Muscle of arm (tissue), 12 donors: ENCODE data around the gene LGMN. TPM values are rescaled to one million over a fixed set of nuclear protein-coding genes. Genes with fewer than 3 reads are reported as not detected.
A peak's percentile ranks its signal among the peaks of the same experiment; 100 is the strongest.

ENCODE experiments used
- DNase-seq: peaks from one replicate; pipeline ENCODE4 v3.0.0-alpha.2; 2013
- polyA plus RNA-seq, 12 donors: library from polyadenylated mRNA; unstranded; fragments of 120-200 nt; gene quantifications; one replicate each; pipeline ENCODE4 v1.2.1, GENCODE V29; 2013; ENCODE audit not compliant: insufficient read length in 12 of 12

The LGMN gene
- polyA plus RNA-seq, 12 donors = 55.9 to 118 (median 88.5) TPM; not detected in 1

DNA sequence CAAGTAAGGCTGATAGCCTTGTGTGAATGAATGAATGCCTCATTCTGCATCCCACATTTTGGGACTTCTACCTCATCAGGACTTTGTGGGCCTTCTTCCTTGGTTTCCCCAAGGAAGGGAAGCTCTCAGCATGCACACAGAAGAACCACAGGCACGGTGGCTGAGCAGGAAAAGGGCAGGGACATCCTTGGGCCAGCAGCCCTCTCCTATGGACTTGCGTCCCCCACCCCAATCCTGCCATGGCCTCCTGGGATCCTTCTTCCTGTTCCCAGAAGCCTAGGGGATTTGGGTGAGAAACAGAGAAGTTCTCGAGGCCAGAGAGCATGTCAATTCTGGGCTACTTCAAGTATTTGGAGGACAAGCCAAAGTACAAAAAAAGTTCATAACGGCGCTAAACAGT is 69.7 kb downstream of the LGMN start:
- no peak for DNase-seq

DNA sequence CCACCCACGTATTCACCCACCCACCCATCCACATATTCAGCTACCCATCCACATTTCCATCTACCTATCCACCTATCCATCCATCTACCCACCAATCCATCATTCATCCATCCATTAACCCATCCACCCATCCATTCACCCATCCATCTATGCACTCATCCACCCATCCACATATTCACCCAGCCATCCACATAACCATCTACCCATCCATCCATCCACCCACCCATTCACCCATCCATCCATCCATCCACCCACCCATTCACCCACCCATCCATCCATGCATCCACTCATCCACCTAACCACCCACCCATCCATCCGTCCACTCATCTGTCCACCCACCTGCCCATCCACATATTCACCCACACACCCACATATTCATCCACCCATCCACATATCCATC is 70.5 kb downstream of the LGMN start:
- no peak for DNase-seq

DNA sequence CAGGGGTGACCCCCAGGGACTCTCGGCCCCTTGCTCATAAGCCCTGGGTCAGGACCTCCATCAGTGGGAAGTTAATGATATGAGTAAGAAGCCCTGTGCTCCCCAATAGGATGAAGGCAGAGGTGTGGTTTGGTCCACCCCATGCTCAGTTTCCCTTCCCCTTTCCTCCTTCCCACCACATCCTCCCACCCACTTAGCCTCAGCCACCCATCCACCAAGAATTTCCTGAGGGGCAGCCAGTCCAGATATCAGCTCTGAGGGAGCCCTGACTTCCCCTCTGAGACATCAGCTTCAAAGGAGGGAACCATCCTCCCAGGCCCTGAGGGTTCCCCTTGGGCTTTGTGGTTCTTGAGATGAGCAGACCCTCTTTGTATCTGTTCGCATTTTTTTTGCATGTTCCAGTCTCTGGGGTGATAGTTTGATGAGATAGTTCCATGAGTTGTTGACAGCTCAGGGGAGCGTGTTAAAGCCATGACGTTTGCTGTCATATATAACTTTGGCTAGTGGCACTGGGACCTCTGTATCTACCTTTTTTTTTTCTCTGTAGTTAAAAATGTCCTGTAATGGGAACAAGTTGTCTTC is 71.2 kb downstream of the LGMN start:
- DNase-seq = no peak

DNA sequence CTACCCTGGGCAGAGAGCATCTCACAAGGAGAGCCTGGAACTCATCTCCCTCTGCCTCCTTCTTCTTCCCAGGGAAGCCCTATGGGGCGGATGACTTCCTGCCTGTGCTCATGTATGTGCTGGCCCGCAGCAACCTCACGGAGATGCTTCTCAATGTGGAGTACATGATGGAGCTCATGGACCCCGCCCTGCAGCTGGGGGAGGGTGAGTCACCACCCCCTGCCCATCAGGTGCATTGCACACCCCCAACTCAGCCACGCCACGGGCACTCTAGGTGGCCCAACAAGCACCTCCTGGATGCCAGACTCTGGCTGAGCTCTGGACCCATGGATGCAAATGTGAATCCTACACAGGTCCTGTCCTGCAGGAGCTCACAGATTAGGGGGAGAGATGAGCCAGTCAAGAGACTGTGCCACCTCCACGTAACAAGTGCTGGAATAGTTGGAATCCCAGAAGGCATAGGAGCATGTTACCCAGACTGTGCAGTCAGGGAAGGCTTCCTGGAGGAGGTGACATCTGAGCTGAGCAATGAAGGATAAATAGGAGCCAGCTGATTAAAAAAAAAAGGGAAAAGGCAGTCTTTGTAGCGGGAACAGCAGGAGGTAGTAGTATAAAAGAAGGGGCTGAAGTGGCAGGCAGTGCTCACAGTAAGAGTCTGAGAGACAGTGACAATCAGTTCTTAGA is 71.9 kb downstream of the LGMN start:
- no peak for DNase-seq

DNA sequence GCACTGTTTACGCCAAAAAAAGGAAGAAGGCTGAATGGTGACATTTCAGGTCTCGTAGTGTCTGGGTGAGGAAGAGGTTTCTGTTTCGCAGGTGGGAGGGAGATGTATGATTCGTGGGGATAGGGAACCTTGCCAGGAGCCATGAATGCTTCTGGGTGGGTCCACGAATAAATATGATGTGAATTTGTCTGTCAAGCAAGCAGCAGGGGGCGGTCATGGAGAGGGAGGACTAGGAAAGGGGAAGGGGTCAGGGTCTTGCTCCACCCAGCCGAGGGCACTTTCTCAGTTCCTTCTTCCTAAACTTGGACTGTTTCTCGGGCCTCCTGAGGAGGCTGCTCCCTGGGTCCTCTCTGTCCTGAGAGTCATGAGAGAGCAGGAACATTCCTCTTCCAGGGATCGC is 72.5 kb downstream of the LGMN start:
- DNase-seq = no peak

DNA sequence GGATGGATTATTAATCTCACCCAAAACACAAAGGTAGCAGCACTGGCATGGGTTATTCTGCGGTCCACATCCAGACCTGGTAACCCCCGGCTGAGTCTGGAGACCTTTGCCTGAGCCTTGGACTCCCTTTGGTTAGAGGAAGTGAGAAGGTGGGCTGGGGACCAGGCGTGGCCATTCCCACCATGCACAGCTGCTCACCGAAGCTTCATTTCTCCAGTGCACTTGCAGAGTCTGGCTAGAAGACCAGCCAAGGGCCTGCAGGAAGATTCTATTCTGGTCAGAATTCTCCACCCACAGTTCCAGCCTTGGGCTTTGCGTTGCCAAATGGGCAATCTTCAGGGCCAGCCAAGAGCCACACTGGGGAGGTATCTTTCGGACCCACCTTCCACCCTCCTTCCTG is 73.0 kb downstream of the LGMN start:
- no peak for DNase-seq

DNA sequence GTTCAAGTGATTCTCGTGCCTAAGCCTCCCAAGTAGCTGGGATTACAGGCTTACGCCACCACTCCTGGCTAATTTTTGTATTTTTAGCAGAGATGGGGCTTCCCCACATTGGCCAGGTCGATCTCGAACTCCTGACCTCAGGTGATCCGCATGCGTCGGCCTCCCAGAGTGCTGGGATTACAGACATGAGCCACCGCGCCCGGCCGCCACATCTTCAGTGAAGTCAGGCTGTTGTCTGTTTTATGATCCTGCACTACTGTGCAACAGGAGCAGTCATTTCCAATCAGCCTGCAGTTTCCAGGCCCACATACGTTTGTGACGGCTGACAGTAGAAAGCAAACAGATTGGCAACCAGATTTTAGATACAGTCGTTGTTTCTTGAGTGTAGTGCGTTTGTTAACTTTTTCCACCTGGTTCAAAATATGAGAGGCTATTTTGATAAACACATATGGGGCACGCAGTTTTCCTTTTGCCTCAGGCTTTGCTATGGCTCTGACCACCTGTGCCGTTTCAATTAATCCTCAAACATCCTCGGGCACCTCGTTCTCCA is 74.8 kb downstream of the LGMN start:
- no peak for DNase-seq

DNA sequence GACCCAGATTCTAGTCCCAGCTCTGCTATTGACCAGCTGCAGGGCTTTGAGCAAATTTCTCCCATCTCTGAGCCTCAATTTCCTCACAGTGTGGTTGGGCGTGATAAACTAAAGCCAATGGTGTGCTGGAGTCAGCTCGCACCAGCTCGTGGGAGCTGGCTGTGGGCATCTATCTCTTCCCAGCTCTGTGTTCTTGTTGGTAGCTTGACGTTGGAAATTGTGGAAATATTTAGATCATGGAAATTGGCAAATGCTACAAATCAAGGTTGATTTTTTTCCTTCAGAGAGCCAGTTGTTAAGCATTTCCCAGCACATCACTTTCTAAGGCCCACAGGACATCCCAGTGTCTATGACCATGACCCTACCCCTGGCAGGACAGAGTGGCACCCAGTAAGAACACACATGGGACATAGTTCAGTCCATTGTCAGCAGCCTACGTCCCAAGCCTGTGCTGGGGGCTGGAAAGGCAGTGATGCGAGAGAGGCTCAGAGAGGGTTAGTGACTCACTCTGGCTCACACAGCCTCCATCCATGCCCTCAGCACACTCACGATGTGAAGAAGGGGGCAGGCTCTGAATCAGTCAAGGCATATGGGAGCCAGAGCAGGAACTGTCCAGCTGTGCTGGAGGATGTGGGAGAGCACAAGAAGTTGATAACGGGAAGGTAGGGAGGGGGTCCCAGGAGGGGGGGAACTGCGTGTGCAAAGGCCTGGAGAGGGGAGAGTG is 77.6 kb downstream of the LGMN start:
- DNase-seq = no peak

DNA sequence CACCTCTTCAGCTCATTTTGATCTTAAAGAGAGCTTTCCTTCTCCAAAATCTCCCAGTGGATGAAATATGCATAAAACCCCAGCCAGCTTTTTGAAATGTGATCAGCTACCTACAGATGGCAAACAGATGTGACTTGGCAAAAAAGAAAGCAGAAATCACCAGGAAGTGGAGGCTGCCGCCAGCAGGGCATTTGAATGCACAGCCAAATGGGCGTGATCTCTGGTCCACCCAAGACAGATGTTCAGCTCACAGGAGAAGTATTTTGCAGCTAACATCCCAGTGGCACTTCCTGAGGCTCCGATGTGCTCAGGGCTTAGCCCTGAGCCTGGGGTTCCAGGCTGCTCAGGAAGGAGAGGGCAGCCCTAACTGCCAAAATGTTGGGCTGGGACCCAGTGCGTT is 78.3 kb downstream of the LGMN start:
- DNase-seq = peak; percentile 64

DNA sequence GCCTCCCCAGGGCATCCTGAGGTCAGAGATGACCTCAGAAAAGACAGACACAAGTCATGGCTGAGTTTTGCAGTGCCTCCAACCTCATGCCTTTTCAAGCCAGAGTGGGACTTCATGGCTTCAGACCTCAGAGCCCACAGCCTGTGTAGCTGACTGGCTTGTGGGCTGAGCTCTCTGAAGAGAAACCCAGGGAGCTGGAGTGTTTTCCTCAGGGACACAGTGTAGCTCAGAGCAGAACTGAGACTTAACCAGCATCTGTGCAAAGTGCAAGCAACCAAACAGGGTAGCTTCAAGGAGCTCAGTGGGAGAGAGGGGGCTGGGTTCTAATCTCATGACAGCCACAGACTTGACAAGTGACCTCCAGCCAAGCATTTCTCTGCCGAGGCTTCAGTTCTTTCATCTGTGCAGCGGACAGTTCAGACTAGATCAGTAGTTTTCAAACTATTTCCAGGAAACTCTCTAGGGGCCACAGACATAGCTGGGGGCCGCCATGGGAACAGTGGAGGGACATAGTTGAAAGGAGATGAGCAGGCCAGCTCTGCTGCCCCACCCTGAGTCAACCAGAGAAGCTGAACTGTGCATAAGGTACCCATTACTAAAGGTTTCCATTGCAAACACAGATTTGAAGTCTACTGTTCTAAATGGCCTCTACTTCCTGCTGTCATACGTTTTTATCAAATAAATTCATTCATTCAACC is 80.0 kb downstream of the LGMN start:
- DNase-seq = no peak

DNA sequence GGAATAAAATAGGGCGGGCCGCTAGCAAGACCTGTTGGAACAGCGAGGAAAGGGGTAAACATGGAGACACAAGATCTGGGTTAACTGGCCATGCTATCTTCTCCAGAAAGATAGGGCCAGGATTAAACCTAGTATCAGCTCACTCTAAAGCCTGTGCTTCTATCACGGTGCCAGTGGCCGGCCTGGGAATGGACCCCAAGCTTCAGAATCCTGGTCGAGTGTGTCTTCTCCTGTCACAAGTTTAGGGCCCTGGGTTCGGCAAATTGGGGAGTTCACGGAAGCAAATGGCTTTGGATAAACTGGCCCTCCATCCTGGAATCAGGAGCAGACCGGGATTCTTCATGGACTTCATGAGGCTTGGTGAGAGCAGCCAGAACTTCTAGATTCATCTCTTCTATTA is 82.2 kb downstream of the LGMN start:
- no peak for DNase-seq

DNA sequence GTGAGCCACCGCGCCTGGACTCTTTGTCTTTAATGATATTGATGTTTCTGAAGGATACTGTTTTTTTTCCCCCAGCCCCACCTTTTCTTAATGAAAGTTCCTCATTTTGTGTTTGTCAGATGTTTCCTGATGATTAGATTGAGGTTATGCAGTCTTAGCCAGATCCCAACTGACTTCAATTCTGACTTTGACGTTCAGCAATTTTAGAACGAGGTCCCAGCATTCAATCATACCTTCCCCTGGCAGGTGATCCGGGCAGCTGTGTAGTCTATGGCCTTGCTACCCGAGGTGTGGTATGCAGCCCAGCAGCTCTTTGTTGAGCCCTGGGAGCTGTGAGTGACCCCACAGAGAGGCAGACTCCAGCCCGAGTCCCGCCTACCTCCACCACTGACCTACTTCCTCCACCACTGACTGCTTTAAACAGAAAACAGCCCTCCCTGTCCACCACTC is 82.7 kb downstream of the LGMN start:
- DNase-seq = no peak

DNA sequence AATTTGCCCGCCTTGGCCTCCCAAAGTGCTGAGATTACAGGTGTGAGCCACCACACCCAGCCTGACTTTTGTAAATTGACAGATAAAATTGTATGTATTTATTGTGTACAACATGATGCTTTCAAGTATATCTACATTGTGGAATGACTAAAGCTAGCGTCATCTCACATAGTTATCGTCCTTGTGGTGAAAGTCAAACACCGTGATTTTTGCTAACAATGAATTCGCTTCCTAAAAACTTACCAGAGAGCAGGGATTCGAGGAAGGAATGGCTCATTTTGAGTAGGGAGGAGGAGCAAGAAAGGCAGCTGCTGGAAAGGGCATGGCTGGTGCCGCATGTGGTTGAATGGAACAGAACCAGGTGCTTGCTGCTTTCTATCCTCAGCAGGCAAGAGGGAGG is 85.4 kb downstream of the LGMN start:
- DNase-seq = no peak

DNA sequence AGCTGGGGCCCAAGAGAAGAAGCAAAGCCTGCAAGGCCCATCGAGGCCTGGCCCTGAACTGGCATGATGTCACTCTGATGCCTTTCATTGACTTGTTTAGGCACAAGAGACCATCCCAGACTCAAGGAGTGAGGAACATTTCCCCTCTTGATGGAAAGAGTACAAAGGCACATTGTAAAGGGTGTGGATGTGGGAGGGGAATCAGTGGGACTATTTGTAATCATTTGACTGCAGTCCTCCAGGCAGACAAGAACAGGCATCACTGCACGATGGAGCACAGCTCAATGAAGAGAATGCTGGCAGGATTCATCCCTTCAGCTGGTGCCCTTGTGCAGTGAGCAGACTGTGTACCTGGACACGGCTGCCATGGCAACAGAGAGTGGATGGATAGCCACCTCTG is 87.9 kb downstream of the LGMN start:
- no peak for DNase-seq

DNA sequence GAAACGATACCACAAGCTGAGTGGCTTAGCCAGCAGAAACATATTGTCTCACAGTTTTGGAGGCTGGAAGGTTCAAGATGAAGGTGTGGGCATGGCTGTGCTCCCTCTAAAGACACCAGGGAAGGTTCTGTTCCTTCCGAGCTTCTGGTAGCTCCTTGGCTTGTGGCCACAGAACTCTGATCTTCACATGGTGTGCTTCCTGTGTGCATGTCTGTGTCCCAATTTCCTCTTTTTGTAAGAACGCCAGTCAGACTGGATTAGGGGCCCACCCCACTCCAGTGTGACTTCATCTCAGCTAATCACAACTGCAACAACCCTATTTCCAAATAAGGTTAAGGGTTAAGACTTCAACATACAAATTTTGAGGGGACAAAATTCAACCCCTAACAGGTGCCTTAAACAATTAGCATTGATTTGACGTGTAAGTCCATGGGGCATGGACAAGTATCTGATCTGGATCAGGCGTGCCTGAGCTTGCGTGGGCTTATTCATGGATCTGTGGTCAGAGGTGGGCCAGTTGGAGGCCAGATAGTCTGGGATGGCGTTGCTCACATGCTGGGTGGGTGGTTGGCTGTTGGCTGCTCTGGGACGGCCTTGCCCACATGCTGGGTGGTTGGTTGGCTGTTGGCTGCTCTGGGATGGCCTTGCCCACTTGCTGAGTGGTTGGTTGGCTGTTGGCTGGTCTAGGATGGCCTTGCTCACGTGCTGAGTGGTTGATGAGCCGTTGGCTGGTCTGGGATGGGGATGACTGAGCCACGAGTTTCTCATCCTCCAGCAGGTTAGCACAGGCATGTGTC is 88.5 kb downstream of the LGMN start:
- DNase-seq = no peak

DNA sequence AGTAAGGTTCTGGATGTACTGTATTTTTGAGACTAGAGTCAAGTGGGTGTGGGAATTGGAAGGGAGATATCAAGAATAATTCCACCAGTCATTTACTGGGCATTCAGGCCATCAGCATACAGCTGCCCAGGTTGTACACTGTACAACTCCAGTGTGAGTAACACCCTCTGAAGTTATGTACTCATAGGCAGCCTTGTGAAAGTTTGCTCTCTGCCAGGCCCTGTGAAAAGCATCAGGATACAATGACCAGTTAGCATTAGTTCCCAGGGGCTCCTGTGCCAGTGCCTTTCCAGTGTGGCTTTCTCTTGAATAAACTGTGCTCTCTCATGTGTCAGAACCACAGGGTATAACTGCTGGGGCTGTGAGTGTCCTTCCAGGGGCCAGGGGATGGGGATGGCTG is 89.7 kb downstream of the LGMN start:
- no peak for DNase-seq

DNA sequence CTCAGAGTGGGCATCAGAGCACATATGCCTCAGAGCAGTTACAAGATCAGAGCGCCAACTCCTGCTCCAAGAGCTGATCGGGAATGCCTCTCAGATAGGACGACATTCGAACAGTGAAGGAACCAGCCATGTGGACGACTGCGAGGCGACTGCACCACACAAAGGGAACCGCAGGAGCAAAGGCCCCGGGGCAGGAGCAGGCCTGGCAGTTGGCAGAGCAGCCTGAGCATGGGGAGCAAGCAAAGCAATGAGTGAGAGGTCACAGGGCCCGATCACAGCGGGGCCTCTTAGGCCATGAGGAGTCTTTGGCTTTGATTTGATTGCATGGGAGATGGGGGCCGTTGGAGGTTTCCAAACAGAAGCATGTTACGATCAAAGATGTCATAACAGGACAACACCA is 90.3 kb downstream of the LGMN start:
- DNase-seq = no peak

DNA sequence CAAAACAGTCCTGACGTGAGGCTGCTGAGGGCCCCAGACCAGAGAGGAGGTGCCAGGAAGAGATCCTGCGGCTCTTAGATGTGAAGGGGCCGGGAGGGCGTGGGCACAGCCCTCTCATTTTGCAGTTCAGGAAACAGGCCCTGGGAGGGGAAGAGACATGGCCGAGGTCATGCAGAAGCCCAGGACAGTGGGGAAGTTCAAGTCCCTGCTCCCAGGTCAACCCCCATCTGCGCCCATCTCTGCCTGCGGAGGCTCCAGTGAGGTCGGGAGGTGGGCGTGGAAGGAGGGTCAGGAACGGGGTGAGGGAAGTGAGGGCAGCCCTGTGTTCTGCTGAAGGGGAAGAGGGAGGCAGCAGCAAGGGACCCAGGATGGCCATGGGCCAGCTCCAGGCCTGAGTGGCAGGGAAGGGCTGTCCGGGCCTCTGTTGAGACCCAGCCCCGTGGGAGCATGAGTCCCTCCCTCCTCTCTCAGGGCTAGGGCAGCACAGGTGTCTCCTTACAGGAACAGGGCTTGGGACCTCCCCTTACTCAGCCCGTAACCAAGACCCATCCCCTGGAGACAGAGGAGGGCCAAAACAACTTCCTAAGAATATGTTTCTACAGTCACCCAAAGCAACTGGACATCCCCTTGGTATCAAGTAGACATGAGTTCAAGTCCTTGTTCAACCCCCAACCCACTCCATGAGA is 90.8 kb downstream of the LGMN start:
- DNase-seq = no peak

DNA sequence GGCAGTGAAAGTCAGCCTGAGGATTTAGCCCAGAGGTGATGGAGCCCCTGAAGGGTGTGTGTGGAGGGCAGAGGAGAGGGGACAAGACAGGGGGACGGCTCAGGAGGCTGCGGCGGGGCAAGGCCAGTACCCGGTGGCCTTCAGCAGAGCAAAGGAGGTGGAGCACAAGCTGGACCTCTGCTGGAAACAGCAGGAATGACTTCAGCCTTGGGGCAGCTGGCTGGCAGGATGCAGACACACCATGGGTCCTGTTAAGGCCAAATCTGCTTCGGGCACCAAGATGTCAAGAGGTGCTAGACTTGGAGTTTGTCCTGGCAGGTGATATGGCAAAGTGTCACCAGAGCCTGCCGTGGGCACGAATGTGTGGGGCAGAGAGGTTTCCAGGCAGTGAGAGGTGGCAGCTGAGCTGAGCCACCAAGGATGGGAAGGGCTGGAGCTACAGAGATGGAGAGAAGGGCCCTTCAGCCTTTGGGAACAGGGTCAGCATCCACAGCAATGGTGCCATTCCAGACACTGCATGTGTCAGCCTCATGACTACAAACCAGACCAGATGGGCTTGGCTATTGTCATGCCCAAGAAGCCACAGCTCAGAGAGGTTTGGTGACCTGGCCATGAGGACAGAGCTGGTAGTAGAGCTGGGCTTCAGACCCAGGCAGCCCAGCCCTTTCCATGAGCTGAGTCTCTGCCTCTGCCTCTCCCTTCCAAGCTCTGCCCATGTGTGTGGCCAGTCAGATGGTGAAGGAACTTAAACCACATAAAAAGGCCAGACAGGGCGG is 91.9 kb downstream of the LGMN start:
- no peak for DNase-seq
